BE2C (cell line): ENCODE measurements around the gene HOOK2.

Experiments used
- DNase-seq: peaks from one replicate; pipeline ENCODE4 v3.0.0-alpha.2; 2020
- H3K27me3 ChIP-seq: fragments of 250-450 bp; sonication (Bioruptor Pico); 2 replicates; pipeline ENCODE4 v1.5.1; 2020; ENCODE audit warnings: mild to moderate bottlenecking
- H3K36me3 ChIP-seq: fragments of 250-450 bp; sonication (Bioruptor Pico); 2 replicates; pipeline ENCODE4 v1.5.1; 2020; ENCODE audit warnings: mild to moderate bottlenecking
- H3K4me1 ChIP-seq: fragments of 250-450 bp; sonication (Bioruptor Pico); 2 replicates; pipeline ENCODE4 v1.5.1; 2020
- H3K4me3 ChIP-seq: 2 replicates; pipeline ENCODE4 v1.5.1; 2011; ENCODE audit warnings: low read depth, low read length
- H3K9me3 ChIP-seq: fragments of 250-450 bp; sonication (Bioruptor Pico); 2 replicates; pipeline ENCODE4 v1.5.1; 2020
- CTCF ChIP-seq: IDR thresholded peaks from 2 replicates; pipeline ENCODE4 v1.5.1; 2012; ENCODE audit warnings: mild to moderate bottlenecking, low read depth, low read length

Gene HOOK2

GRCh38 chr19:12736995-12737834, 38.1 kb downstream of the HOOK2 start, which contains the start of gene GET3:
GET3 (plus strand) TSS chr19:12737497; CDS start chr19:12737506, 9 bp downstream.
- Histone ChIP-seq H3K9me3 (no peaks in the 10 kb centered on the region), H3K4me1 (no peaks in the 10 kb centered on the region; the same call in 1 of the 2 replicates), H3K36me3 (peaks cover 21% of the 10 kb centered on the region), H3K4me3 (peak within 1 kb of the TSS; percentile 88), H3K27me3 (no peaks in the 10 kb centered on the region)
- TF ChIP-seq CTCF, result no peak
- DNase-seq, result peak; percentile 95

GRCh38 chr19:12733369-12734214, 41.8 kb downstream of the HOOK2 start:
- Histone ChIP-seq H3K27me3 (no peaks in the 10 kb centered on the region), H3K4me3 (peak overlapping the region; percentile 99), H3K36me3 (peaks cover 39% of the 10 kb centered on the region), H3K4me1 (no peaks in the 10 kb centered on the region; the same call in 1 of the 2 replicates), H3K9me3 (no peaks in the 10 kb centered on the region)
- peak; percentile 51 for DNase-seq
- TF ChIP-seq CTCF, result peak; percentile 59

GRCh38 chr19:12731337-12731736, 44.0 kb downstream of the HOOK2 start:
- TF ChIP-seq CTCF, result no peak
- H3K9me3 ChIP-seq, result no peaks in the 10 kb centered on the region
- no peaks in the 10 kb centered on the region; the same call in 1 of the 2 replicates for H3K4me1 ChIP-seq
- H3K27me3 ChIP-seq, result no peaks in the 10 kb centered on the region
- peaks cover 46% of the 10 kb centered on the region for H3K36me3 ChIP-seq
- H3K4me3 ChIP-seq, result no peak overlapping the region
- no peak for DNase-seq

DNA sequence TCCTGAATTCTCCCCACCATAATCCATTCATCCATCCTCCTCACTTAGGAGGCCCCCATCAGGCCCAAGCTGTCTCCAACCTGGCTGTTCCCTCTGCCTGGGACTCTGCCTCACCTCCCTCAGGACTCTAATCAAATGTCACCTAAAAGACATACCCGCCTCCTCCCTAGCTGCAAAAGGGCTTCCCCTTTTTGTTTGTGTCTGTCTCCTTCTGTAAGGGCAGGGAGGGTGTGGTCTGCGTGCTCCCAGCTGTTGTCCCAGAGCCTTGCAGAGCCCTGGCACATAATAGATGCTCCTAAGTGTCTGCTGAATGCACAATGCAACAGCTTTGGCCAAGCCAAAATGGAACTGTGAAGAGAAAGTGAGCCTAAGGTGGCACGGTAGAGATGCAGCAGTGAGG, 45.3 kb downstream of the HOOK2 start:
- no peak for TF ChIP-seq CTCF
- Histone ChIP-seq H3K9me3 (no peaks in the 10 kb centered on the region), H3K4me3 (no peak overlapping the region), H3K36me3 (peaks cover 46% of the 10 kb centered on the region), H3K4me1 (no peaks in the 10 kb centered on the region), H3K27me3 (no peaks in the 10 kb centered on the region)
- DNase-seq, result no peak

DNA sequence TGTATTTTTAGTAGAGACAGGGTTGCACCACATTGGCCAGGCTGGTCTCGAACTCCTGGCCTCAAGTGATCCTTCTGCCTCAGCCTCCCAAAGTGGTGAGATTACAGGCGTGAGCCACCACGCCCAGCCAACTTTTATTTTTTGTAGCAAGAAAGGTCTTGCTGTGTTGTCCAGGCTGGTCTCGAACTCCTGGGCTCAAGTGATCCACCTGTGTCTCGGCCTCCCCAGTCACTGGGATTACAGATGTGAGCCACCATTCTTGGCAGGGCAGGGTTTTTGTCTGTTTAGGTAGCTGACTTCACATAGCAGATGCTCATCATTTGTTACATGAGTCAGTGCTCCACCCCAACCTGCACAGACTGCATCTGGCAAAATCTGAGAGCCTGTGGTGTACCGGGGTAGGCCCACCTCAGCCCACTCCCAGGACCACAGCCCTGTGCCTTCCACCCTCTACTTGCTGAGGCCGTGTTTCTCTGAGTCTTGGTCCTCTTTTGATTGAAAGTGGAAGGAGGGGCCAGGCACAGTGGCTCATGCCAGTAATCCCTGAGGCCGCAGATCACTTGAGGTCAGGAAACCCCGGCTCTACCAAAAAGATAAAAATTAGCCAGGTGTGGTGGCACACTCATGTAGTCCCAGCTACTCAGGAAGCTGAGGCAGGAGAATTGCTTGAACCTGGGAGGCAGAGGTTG, 47.5 kb downstream of the HOOK2 start:
- Histone ChIP-seq H3K36me3 (peaks cover 39% of the 10 kb centered on the region), H3K9me3 (no peaks in the 10 kb centered on the region), H3K27me3 (no peaks in the 10 kb centered on the region), H3K4me3 (no peak overlapping the region), H3K4me1 (no peaks in the 10 kb centered on the region)
- DNase-seq, result no peak
- TF ChIP-seq CTCF, result no peak
